GM18499 (cell line): ENCODE data around the gene CPA1.

Experiments used
- ATAC-seq: cut with Tn5 transposase; IDR thresholded peaks from one replicate; pipeline ENCODE4 v1.9.1; 2021; ENCODE audit warnings: moderate number of reproducible peaks; ENCODE audit not compliant: insufficient read depth, unreplicated experiment

CPA1 gene

DNA sequence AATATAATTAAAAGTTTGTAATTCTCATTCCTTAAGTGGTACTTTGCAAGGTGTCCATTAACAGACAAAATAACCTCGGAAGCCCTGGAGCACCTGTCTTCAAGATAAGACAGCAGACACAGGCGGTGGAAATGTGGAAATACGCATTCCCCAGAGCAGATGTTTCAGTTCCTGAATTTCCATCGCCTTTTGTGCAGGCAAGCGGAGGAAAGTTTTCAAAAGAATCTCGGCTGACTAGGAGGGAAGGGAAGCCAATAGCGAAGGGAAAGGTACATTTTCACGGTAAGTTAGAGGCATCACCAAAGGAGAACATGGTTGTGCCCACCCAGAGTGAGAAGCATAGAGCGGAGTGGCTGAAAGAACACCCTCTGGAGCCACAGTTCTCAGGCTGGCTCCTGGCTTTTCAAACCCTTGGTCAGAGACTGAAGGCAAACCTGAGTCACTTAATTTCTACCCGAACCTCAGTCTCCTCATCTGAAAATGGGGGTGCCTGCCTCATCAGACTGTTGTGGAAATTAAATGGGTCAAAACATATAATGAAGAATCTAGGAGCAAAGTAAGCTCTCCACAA is 13.6 kb downstream of the CPA1 start:
- no peak for ATAC-seq

DNA sequence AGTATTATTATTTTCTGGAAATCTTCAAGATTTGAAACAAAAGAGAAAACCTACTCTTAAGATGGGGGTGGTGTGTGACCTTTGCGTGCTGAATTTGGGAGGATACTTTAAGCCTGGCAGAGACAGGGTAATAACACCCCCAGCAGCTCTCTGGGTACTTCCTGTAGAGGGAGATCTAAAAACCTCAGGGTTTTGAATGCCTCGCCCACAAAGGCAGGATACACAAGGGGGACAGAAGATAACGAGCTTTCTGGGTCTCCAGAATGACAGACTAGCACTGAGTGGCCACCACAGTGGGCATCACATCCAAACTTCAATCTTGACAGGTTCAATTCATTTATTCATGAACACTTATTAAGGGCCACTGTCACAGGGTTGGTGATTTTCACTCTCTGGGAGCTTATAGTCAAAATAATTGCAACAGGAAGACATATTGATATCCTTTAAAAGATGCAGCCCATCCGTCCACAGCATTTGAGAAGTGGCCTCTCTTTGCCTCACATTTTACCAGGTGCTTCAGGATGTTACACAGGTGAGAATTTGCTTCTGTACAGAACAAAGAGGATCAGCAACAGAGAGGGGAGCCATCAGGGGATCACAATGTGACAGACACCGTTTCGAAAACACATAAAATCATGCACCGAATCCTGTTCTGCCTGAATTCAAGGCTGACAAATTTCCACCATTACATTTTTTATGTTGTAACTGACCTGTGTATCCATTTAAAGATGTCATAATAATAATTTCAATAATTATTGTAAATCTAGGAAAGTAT is 14.3 kb downstream of the CPA1 start:
- no peak for ATAC-seq

DNA sequence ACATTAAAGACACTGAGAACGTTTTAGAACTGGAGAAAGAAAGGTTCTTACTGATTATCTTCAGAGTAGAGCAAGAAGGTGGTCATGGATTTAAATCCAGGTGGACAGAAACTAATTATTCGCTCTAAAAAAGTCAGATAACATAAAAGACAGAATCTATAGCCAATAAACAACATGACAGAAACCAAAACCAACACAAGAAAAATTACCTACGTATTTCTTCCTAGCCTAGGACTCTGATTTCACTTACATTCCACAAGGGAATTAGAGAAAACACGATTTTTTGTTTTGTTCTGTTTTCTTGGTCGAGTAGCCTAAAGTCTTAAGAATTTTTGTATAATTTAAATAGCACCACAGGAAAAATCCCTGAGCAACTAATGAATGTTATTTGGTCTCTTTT is 15.1 kb downstream of the CPA1 start:
- no peak for ATAC-seq

GRCh38 chr7:130396109-130396508 is 15.8 kb downstream of the CPA1 start:
- no peak for ATAC-seq

GRCh38 chr7:130397051-130397757 is 16.9 kb downstream of the CPA1 start:
- ATAC-seq: no peak

GRCh38 chr7:130397758-130398073 is 17.4 kb downstream of the CPA1 start:
- no peak for ATAC-seq

GRCh38 chr7:130398526-130399090 is 18.3 kb downstream of the CPA1 start:
- ATAC-seq: no peak

DNA sequence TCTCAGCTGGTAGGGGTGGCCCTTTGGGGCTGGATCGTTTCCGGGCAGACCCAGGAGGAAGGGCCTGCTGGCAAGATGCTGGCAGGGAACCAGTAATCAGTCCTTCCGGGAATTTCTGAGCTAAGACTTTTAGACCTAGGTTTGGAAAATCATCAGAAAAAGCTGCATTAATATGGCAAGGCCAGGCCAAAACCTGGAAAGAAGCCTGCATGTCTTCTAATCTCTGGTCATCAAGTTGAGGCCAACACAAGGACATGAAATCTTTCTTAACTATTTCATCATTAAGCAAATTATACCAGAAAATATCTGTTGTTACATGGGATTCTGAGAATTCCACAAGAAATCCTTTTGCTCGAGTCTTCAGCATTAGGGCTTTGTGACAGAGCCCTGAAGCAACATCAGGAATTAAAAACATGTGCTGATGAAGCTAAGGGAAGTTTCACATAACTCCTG is 19.9 kb downstream of the CPA1 start:
- no peak for ATAC-seq

DNA sequence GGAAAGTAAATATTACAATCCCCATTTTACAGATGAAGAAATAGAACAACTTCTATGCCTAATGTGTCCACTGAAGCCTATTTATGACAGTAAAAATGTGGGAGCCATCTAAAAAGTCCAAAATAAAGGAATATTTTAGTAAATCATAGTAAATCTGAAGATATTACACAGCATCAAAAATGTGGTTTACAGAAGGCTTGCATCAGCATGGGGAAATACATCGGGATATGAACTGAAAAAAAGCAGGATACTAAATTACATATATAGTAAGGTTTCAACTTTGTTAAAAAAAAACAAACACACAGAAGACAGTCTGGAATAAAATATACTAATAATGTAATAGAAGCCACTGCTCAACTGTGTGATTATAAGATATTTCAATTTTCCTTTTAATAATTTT is 20.8 kb downstream of the CPA1 start:
- no peak for ATAC-seq

DNA sequence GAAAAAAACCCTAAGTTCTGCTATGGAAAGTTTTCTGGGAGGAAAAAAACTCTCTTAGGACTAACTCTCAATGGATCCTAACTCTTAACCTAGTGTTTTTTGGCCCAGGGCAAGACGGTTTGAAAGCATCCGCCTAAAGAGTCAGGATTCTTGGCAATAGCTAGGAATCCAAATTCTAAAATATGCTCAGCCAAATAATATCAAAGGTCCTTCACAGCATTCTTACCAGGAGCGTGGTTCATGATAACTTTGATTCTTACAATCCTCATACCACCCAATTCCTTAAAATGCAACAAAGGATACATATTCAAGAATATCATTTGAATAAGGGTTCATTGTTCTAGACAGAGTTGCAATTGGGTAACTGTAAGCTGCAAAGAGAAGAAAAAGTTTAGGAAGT is 21.3 kb downstream of the CPA1 start:
- no peak for ATAC-seq

- ATAC-seq: no peak
Observed at GRCh38 chr7:130405003-130405402, 24.7 kb downstream of the CPA1 start.

DNA sequence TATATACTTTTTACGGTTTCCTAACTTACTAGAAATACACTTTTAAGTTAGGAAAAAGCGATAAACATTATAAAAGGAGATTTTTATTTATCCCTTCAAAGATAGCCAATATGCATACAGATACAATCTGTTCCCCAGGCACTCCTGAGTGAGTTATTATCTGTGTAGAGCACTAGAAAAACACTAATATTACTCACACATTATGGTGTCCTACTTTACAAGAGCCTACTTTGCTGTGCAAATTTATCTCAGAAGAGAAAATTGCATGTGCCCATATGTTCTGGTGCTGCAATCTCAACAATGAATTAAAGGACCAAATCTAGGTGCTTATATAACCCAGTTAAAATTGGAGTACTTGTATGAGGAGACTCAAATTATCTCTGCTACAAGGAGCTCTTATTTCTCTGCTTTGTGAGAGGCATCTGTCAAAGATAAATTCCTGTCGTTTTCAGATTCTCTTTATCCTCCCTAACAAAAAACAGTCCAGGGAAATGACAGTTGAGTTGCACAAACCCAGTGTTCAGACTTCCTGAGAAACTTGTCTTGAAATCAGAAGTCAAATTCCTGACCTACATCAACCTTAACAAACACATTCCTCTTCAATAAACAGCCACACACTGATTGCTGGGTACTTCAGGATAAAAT is 28.9 kb downstream of the CPA1 start:
- ATAC-seq: no peak

GRCh38 chr7:130409712-130410072 is 29.4 kb downstream of the CPA1 start:
- ATAC-seq: no peak

DNA sequence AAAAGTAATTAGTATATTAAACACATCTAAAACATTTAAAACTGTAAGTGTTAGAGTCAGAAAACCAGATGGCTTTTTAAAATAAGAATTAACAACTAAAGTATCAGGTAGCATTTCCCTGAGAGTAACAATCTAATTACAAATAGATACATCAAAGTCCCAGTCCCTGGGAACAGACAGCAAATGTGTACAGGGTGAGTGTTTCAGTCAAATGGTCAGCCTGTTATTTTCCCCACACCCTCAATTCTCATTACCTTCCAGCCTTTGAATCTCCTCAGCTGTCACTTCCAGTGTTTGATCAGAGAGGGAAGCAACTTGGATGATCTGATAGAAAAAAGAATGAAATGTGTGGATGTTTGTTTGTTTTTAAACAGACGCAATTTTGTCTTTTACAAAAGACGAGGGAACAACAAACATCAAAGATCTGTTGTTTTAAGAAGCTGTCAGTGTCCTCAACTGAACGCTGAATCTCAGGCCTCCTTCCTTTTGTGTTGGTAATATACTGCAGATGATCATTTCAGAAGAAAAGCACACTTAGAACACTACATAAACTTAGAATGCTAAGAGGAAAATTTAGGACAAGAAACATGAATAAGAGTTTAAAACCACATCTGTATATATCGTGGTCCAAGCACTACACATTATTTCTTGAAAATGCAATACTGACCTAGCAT is 30.7 kb downstream of the CPA1 start:
- no peak for ATAC-seq

DNA sequence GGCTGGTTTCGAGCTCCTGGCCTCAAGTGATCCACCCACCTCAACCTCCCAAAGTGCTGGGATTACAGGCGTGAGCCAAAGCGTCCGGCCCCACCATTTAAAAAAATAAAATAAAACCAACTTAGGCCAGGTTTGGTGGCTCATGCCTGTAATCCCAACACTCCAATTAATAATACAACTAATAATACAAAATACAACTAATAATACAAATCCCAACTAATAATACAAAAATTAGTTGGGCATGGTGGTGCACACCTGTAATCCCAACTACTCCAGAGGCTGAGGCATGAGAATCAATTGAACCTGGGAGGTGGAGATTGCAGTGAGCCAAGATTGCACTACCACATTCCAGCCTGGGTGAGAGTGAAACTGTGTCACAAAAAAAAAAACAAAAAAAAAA is 32.9 kb downstream of the CPA1 start:
- no peak for ATAC-seq

- ATAC-seq: no peak
Observed at GRCh38 chr7:130415006-130415405, 34.7 kb downstream of the CPA1 start.

GRCh38 chr7:130417213-130417612 is 36.9 kb downstream of the CPA1 start:
- no peak for ATAC-seq

DNA sequence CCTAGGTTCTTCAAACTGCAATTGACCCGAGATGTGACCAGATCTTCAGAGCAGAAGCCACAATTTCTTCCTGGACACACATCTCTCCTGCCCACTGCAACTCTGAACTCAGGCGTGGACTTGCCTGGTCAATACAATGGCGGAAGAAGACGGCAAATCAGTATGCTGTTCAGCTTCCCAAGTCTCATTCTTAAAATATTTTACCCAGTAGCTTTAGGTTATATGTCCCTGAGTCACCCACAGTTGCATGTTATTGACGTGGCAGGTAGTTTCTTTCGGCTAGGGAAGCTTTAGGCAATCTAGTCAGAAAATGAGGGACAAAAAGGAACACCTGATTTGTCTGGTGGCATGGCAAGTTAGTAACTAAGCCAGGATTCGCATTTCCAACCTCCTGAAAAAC is 38.0 kb downstream of the CPA1 start:
- ATAC-seq: no peak

DNA sequence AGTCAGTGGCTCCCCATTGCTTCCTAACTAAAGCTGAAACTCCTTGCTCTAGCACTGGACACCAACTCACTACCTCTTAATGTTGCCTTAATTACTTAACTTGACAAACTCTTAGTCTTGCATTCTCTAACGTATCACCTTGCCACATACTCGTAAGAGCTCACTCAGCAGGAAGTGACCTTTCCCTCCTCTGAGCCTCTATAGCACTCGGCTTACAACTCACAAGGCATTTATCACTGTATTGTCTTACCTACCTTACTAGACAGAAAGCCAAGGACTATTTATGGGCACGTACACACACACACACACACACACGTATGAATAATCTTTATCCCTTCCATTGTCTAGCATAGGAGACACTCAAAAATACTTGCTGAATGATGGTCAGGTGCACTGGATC is 39.4 kb downstream of the CPA1 start:
- ATAC-seq: no peak

DNA sequence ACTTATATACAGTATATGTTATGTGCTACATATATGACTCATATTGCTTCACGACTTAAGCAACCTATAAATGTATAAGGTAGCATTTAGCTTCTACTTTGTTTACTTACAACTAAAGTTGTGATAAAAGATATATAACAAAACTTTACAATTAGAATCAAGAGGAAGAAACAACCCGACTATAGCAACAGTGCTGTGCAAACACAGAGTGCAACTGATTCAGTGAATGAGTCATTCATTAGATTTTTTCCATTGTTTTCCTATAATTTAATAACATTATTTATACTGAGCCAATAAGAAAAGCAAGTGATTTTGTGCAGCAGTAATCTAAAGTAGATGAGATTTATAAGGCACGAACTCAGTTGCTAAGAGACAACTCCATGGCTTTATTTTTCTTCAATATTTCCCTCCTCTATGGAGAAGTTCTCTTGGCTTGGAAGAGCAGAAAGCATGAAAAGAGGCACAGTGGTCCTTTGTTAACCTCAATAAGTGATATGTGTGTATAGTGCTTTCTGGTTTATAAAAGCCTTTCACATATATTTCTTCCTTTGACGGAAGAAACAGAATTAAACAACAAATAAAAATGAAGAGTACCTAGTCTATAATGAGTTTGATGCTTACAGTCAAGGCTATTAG is 40.8 kb downstream of the CPA1 start:
- no peak for ATAC-seq
